Measurements from ENCODE around the gene SPTLC2. TPM values are rescaled to one million over a fixed set of nuclear protein-coding genes. Genes with fewer than 3 reads are reported as not detected.

SPTLC2 gene
- total RNA-seq, 1 experiment from 2014 or later, result 15.8 TPM

- Mint-ChIP-seq H3K27ac (ENCODE audit: low read depth, unreplicated experiment) (no peak overlapping the region), H3K4me1 (ENCODE audit: insufficient read depth, unreplicated experiment) (peaks cover 11% of the 10 kb centered on the region), H3K36me3 (ENCODE audit: insufficient read depth, unreplicated experiment) (no peaks in the 10 kb centered on the region), H3K4me3 (ENCODE audit: unreplicated experiment) (no peak overlapping the region), H3K27me3 (ENCODE audit: insufficient read depth, unreplicated experiment) (no peaks in the 10 kb centered on the region), H3K9me3 (ENCODE audit: unreplicated experiment) (no peaks in the 10 kb centered on the region)
- no peak for DNase-seq (ENCODE audit: unreplicated experiment)
- no TSS peak for BruUV-seq (replicated peaks)
- ChIA-PET POLR2A (interaction anchor here (0.6 to 1.9 kb wide), 3 partner anchors 12 to 563 kb away, joined by 3 to 6 read pairs (median 6); no protein-coding TSS in a partner anchor), CTCF (interaction anchor here (0.6 to 1.4 kb wide), 2 partner anchors 48 to 52 kb away, joined by 3 to 6 read pairs; partner anchors contain the start of genes ALKBH1 and SLIRP)
- intact Hi-C loops (cut with micrococcal nuclease), result loop anchor here (5.0 to 10.0 kb wide), 3 partner anchors 135 to 362 kb away; no protein-coding TSS in a partner anchor
- no peak for TF ChIP-seq CTCF (IDR thresholded peaks at IDR 0.05; ENCODE audit: unreplicated experiment)
These were observed 43.4 kb upstream of the SPTLC2 start for GRCh38 chr14:77659831-77660230.

- Mint-ChIP-seq H3K4me1 (ENCODE audit: insufficient read depth, unreplicated experiment) (no peaks in the 10 kb centered on the region), H3K9me3 (ENCODE audit: unreplicated experiment) (no peaks in the 10 kb centered on the region), H3K36me3 (ENCODE audit: insufficient read depth, unreplicated experiment) (no peaks in the 10 kb centered on the region), H3K4me3 (ENCODE audit: unreplicated experiment) (no peak overlapping the region), H3K27me3 (ENCODE audit: insufficient read depth, unreplicated experiment) (no peaks in the 10 kb centered on the region), H3K27ac (ENCODE audit: low read depth, unreplicated experiment) (no peak overlapping the region)
- intact Hi-C loops (cut with micrococcal nuclease), result loop anchor here (5.0 kb wide), 2 partner anchors 160 to 365 kb away; no protein-coding TSS in a partner anchor
- ChIA-PET CTCF (interaction anchor here (0.6 to 1.8 kb wide), 3 partner anchors 27 to 889 kb away, joined by 3 to 5 read pairs (median 3); no protein-coding TSS in a partner anchor), POLR2A (no interaction called here)
- DNase-seq (ENCODE audit: unreplicated experiment), result no peak
- no peak for TF ChIP-seq CTCF (IDR thresholded peaks at IDR 0.05; ENCODE audit: unreplicated experiment)
- no TSS peak for BruUV-seq (replicated peaks)
These were observed 40.8 kb upstream of the SPTLC2 start for GRCh38 chr14:77657280-77657679.

GRCh38 chr14:77654001-77654441 lies 37.6 kb upstream of the SPTLC2 start:
- no peak for TF ChIP-seq CTCF (IDR thresholded peaks at IDR 0.05; ENCODE audit: unreplicated experiment)
- POLR2A ChIA-PET, result no interaction called here
- peaks cover under 1% of the 10 kb centered on the region for H3K36me3 Mint-ChIP-seq (ENCODE audit: insufficient read depth, unreplicated experiment)
- DNase-seq (ENCODE audit: unreplicated experiment), result no peak
- H3K4me3 Mint-ChIP-seq (ENCODE audit: unreplicated experiment), result no peak overlapping the region
- H3K27me3 Mint-ChIP-seq (ENCODE audit: insufficient read depth, unreplicated experiment), result no peaks in the 10 kb centered on the region
- no peak overlapping the region for H3K27ac Mint-ChIP-seq (ENCODE audit: low read depth, unreplicated experiment)
- no peaks in the 10 kb centered on the region for H3K4me1 Mint-ChIP-seq (ENCODE audit: insufficient read depth, unreplicated experiment)
- CTCF ChIA-PET, result interaction anchor here (0.5 to 4.0 kb wide), 18 partner anchors 8 to 1074 kb away, joined by 3 to 31 read pairs (median 4); no protein-coding TSS in a partner anchor
- intact Hi-C loops (cut with micrococcal nuclease), result loop anchor here (2.0 kb wide), 1 partner anchor 945 kb away; no protein-coding TSS in a partner anchor
- no peaks in the 10 kb centered on the region for H3K9me3 Mint-ChIP-seq (ENCODE audit: unreplicated experiment)
- no TSS peak for BruUV-seq (replicated peaks)

GRCh38 chr14:77649326-77649725 lies 32.9 kb upstream of the SPTLC2 start:
- BruUV-seq (replicated peaks), result no TSS peak
- DNase-seq (ENCODE audit: unreplicated experiment), result no peak
- ChIA-PET CTCF (no interaction called here), POLR2A (no interaction called here)
- Mint-ChIP-seq H3K27me3 (ENCODE audit: insufficient read depth, unreplicated experiment) (no peaks in the 10 kb centered on the region), H3K4me1 (ENCODE audit: insufficient read depth, unreplicated experiment) (no peaks in the 10 kb centered on the region), H3K36me3 (ENCODE audit: insufficient read depth, unreplicated experiment) (peaks cover 7% of the 10 kb centered on the region), H3K27ac (ENCODE audit: low read depth, unreplicated experiment) (no peak overlapping the region), H3K4me3 (ENCODE audit: unreplicated experiment) (no peak overlapping the region), H3K9me3 (ENCODE audit: unreplicated experiment) (no peaks in the 10 kb centered on the region)
- intact Hi-C loops (cut with micrococcal nuclease), result no loop called here
- no peak for TF ChIP-seq CTCF (IDR thresholded peaks at IDR 0.05; ENCODE audit: unreplicated experiment)

Data from MCF 10A (cell line).